SK-N-MC (cell line): Measurements from ENCODE around the gene TTYH2.

ENCODE experiments used
- DNase-seq: peaks from one replicate; pipeline ENCODE4 v3.0.0-alpha.2; 2011; ENCODE audit warnings: low read depth, low spot score
- H3K27ac ChIP-seq: fragments of 200-600 bp; sonication (generic); 2 replicates; pipeline ENCODE4 v1.5.1; 2016; ENCODE audit warnings: mixed run types
- H3K36me3 ChIP-seq: fragments of 200-600 bp; sonication (generic); 2 replicates; pipeline ENCODE4 v1.6.1; 2017; ENCODE audit warnings: antibody characterized with exemption, low read length, mixed read lengths; ENCODE audit not compliant: insufficient read depth
- H3K4me3 ChIP-seq: fragments of 200-600 bp; sonication (generic); 2 replicates; pipeline ENCODE4 v1.5.1; 2016
- H3K9ac ChIP-seq: fragments of 200-600 bp; sonication (generic); 2 replicates; pipeline ENCODE4 v1.8.0; 2017; ENCODE audit warnings: mixed run types, mixed read lengths; ENCODE audit not compliant: insufficient read length
- H3K9me3 ChIP-seq: fragments of 200-600 bp; sonication (generic); 2 replicates; pipeline ENCODE4 v1.6.1; 2017; ENCODE audit warnings: low read depth, mild to moderate bottlenecking, antibody characterized with exemption, low read length, moderate library complexity, mixed read lengths
- EZH2 ChIP-seq: fragments of 200-600 bp; sonication (generic); IDR thresholded peaks from one replicate; pipeline ENCODE4 v1.6.1; 2017; ENCODE audit warnings: antibody characterized with exemption
- FOXP2 ChIP-seq: optimal IDR thresholded peaks from 2 replicates; pipeline ENCODE3; 2011; ENCODE audit warnings: mild to moderate bottlenecking, moderate library complexity; ENCODE audit not compliant: insufficient read depth; ENCODE audit errors: extremely low read length, control extremely low read depth
- POLR2AphosphoS5 ChIP-seq: IDR thresholded peaks from 2 replicates; pipeline ENCODE4 v1.6.1; 2012; ENCODE audit warnings: mild to moderate bottlenecking, low read depth, low read length, borderline replicate concordance

The TTYH2 gene

GRCh38 chr17:74190154-74190553 is 23.2 kb upstream of the TTYH2 start:
- Histone ChIP-seq H3K9ac (no peak overlapping the region), H3K4me3 (no peak overlapping the region), H3K27ac (no peak overlapping the region), H3K36me3 (no peaks in the 10 kb centered on the region), H3K9me3 (no peaks in the 10 kb centered on the region)
- DNase-seq: no peak
- no peak for TF ChIP-seq POLR2AphosphoS5
- no peak for TF ChIP-seq EZH2
- TF ChIP-seq FOXP2: no peak

GRCh38 chr17:74190807-74191406 is 22.5 kb upstream of the TTYH2 start:
- Histone ChIP-seq H3K27ac (no peak overlapping the region), H3K9me3 (no peaks in the 10 kb centered on the region), H3K4me3 (no peak overlapping the region), H3K36me3 (no peaks in the 10 kb centered on the region), H3K9ac (no peak overlapping the region)
- no peak for DNase-seq
- TF ChIP-seq POLR2AphosphoS5: no peak
- TF ChIP-seq FOXP2: no peak
- no peak for TF ChIP-seq EZH2

GRCh38 chr17:74192950-74193781 is 20.2 kb upstream of the TTYH2 start:
- Histone ChIP-seq H3K4me3 (no peak overlapping the region), H3K9me3 (no peaks in the 10 kb centered on the region), H3K36me3 (no peaks in the 10 kb centered on the region), H3K27ac (no peak overlapping the region), H3K9ac (no peak overlapping the region)
- no peak for DNase-seq
- no peak for TF ChIP-seq FOXP2
- no peak for TF ChIP-seq POLR2AphosphoS5
- no peak for TF ChIP-seq EZH2

GRCh38 chr17:74194682-74195081 is 18.7 kb upstream of the TTYH2 start:
- H3K27ac ChIP-seq: no peak overlapping the region
- no peak overlapping the region for H3K9ac ChIP-seq
- no peaks in the 10 kb centered on the region for H3K9me3 ChIP-seq
- no peaks in the 10 kb centered on the region for H3K36me3 ChIP-seq
- DNase-seq: no peak
- TF ChIP-seq POLR2AphosphoS5 (no peak), FOXP2 (no peak), EZH2 (no peak)
- H3K4me3 ChIP-seq: no peak overlapping the region

- no peak overlapping the region for H3K27ac ChIP-seq
- H3K9me3 ChIP-seq: no peaks in the 10 kb centered on the region
- no peak for DNase-seq
- H3K4me3 ChIP-seq: no peak overlapping the region
- no peak for TF ChIP-seq FOXP2
- no peak for TF ChIP-seq EZH2
- TF ChIP-seq POLR2AphosphoS5: no peak
- no peaks in the 10 kb centered on the region for H3K36me3 ChIP-seq
- H3K9ac ChIP-seq: no peak overlapping the region
Observed at GRCh38 chr17:74196541-74197317, 16.6 kb upstream of the TTYH2 start.

- no peaks in the 10 kb centered on the region for H3K9me3 ChIP-seq
- H3K36me3 ChIP-seq: no peaks in the 10 kb centered on the region
- no peak for DNase-seq
- no peak overlapping the region for H3K27ac ChIP-seq
- no peak overlapping the region for H3K9ac ChIP-seq
- no peak for TF ChIP-seq FOXP2
- TF ChIP-seq POLR2AphosphoS5: no peak
- TF ChIP-seq EZH2: no peak
- H3K4me3 ChIP-seq: no peak overlapping the region
Observed at GRCh38 chr17:74197801-74198200, 15.6 kb upstream of the TTYH2 start.

GRCh38 chr17:74198694-74199093 is 14.7 kb upstream of the TTYH2 start:
- Histone ChIP-seq H3K4me3 (no peak overlapping the region), H3K9ac (no peak overlapping the region), H3K9me3 (no peaks in the 10 kb centered on the region), H3K27ac (no peak overlapping the region), H3K36me3 (no peaks in the 10 kb centered on the region)
- no peak for DNase-seq
- TF ChIP-seq POLR2AphosphoS5 (no peak), EZH2 (no peak), FOXP2 (no peak)
